WTC11 (cell line): ENCODE measurements around the gene HIBADH. TPM values are rescaled to one million over a fixed set of nuclear protein-coding genes. Genes with fewer than 3 reads are reported as not detected.

Experiments used
- ATAC-seq: fragments of 200-7000 bp; cut with Tn5 transposase; 2 replicates; pipeline ENCODE4 v1.10.0; 2021; ENCODE audit warnings: mild to moderate bottlenecking, moderate library complexity
- CTCF ChIA-PET: fragments of 300-600 bp; sonication (Branson Sonifier 250); formaldehyde crosslinking; loops from one replicate; lab custom pipeline; 2021; ENCODE audit warnings: antibody characterized with exemption; lab: Charles Lee
- POLR2A ChIA-PET: fragments of 350-600 bp; sonication (Branson Sonifier 250); formaldehyde crosslinking; loops from one replicate; lab custom pipeline; 2021; ENCODE audit warnings: antibody characterized with exemption; lab: Charles Lee
- DNase-seq: peaks from one replicate; pipeline ENCODE4 v3.0.0; 2021; ENCODE audit warnings: low spot score
- H3K27ac Mint-ChIP-seq: 2 replicates; pipeline ENCODE4 v1.8.0; 2021; ENCODE audit warnings: mixed read lengths
- H3K27me3 Mint-ChIP-seq: 2 replicates; pipeline ENCODE4 v1.8.0; 2021; ENCODE audit warnings: low read depth, mild to moderate bottlenecking, moderate library complexity, mixed read lengths
- H3K36me3 Mint-ChIP-seq: 2 replicates; pipeline ENCODE4 v1.8.0; 2021; ENCODE audit warnings: mixed read lengths
- H3K4me1 Mint-ChIP-seq: 2 replicates; pipeline ENCODE4 v1.8.0; 2022; ENCODE audit warnings: mixed read lengths
- H3K4me3 Mint-ChIP-seq: 2 replicates; pipeline ENCODE4 v1.8.0; 2021; ENCODE audit warnings: mild to moderate bottlenecking, moderate library complexity, mixed read lengths
- H3K9me3 Mint-ChIP-seq: 2 replicates; pipeline ENCODE4 v1.8.0; 2021; ENCODE audit warnings: mixed read lengths
- CREB1 ChIP-seq: sonication (generic); formaldehyde crosslinking; IDR thresholded peaks from 2 replicates; pipeline ENCODE4 v1.8.0; 2023; ENCODE audit warnings: mild to moderate bottlenecking, missing genetic modification reagents
- FOXP1 ChIP-seq: sonication (generic); formaldehyde crosslinking; IDR thresholded peaks from 2 replicates; pipeline ENCODE4 v1.8.0; 2022; ENCODE audit warnings: missing genetic modification reagents, mild to moderate bottlenecking, moderate library complexity, borderline replicate concordance
- IRF2 ChIP-seq: sonication (generic); formaldehyde crosslinking; IDR thresholded peaks from 2 replicates; pipeline ENCODE4 v1.8.0; 2022; ENCODE audit warnings: low read depth, missing genetic modification reagents, borderline replicate concordance
- NFE2L1 ChIP-seq: sonication (generic); formaldehyde crosslinking; IDR thresholded peaks from 2 replicates; pipeline ENCODE4 v1.8.1; 2023; ENCODE audit warnings: missing genetic modification reagents
- OVOL2 ChIP-seq: fragments of 250-450 bp; sonication (Bioruptor Pico); IDR thresholded peaks from 2 replicates; pipeline ENCODE4 v1.9.0; 2021; ENCODE audit warnings: mild to moderate bottlenecking, borderline replicate concordance
- ZBTB21 ChIP-seq: sonication (generic); formaldehyde crosslinking; IDR thresholded peaks from 2 replicates; pipeline ENCODE4 v1.8.1; 2023; ENCODE audit warnings: mild to moderate bottlenecking, missing genetic modification reagents, borderline replicate concordance
- ZNF219 ChIP-seq: sonication (generic); formaldehyde crosslinking; IDR thresholded peaks from 2 replicates; pipeline ENCODE4 v1.8.0; 2023; ENCODE audit warnings: missing genetic modification reagents, mild to moderate bottlenecking, borderline replicate concordance
- total RNA-seq: library from RNA; stranded (reverse); gene quantifications from 3 replicates; pipeline ENCODE4 v1.2.3, GENCODE V29; 2021
- TF ChIP-seq, protein P1 (sequence below): sonication (generic); formaldehyde crosslinking; IDR thresholded peaks from 2 replicates; pipeline ENCODE4 v1.8.1; 2022; ENCODE audit warnings: missing genetic modification reagents, borderline replicate concordance
- TF ChIP-seq, protein P2 (sequence below): sonication (generic); formaldehyde crosslinking; IDR thresholded peaks from 2 replicates; pipeline ENCODE4 v1.8.0; 2022; ENCODE audit warnings: mild to moderate bottlenecking, missing genetic modification reagents
- TF ChIP-seq, protein P3 (sequence below): sonication (generic); formaldehyde crosslinking; IDR thresholded peaks from 2 replicates; pipeline ENCODE4 v1.8.1; 2022; ENCODE audit warnings: low read depth, missing genetic modification reagents, borderline replicate concordance
- TF ChIP-seq, protein P4 (sequence below): sonication (generic); formaldehyde crosslinking; IDR thresholded peaks from 2 replicates; pipeline ENCODE4 v1.8.1; 2023; ENCODE audit warnings: mild to moderate bottlenecking, missing genetic modification reagents
- TF ChIP-seq, protein P5 (sequence below): sonication (generic); formaldehyde crosslinking; IDR thresholded peaks from 2 replicates; pipeline ENCODE4 v1.8.1; 2023; ENCODE audit warnings: mild to moderate bottlenecking, missing genetic modification reagents, moderate library complexity
- TF ChIP-seq, protein P6 (sequence below): fragments of 250-450 bp; sonication (Bioruptor Pico); IDR thresholded peaks from 2 replicates; pipeline ENCODE4 v1.9.0; 2021; ENCODE audit warnings: moderate library complexity, mild to moderate bottlenecking, inconsistent platforms, borderline replicate concordance

HIBADH gene
- total RNA-seq, 1 experiment from 2014 or later, result 27.9 TPM

DNA sequence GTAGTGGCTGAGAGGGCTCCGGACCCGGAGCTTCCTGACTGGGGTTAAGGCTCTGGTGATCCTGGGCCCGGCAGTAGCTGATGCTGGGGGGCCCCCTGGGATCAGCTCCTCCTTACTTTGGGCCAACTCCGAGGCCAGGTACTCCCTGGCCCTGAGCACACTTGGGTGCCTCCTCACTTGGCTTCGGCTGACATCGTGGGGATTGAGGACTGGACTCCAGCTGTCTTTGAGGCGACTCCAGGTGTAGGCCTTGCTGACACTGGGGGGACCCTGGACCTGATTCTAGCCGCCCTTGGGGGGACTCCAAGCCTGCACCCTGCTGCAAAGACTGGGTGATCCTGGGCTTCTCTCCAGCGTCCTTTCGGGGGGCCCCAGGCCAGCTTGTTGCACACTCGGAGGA lies 170.5 kb downstream of the HIBADH start (continued):
- TF ChIP-seq, protein P1, sequence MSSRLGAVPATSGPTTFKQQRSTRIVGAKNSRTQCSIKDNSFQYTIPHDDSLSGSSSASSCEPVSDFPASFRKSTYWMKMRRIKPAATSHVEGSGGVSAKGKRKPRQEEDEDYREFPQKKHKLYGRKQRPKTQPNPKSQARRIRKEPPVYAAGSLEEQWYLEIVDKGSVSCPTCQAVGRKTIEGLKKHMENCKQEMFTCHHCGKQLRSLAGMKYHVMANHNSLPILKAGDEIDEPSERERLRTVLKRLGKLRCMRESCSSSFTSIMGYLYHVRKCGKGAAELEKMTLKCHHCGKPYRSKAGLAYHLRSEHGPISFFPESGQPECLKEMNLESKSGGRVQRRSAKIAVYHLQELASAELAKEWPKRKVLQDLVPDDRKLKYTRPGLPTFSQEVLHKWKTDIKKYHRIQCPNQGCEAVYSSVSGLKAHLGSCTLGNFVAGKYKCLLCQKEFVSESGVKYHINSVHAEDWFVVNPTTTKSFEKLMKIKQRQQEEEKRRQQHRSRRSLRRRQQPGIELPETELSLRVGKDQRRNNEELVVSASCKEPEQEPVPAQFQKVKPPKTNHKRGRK, result no peak
- TF ChIP-seq, protein P2, sequence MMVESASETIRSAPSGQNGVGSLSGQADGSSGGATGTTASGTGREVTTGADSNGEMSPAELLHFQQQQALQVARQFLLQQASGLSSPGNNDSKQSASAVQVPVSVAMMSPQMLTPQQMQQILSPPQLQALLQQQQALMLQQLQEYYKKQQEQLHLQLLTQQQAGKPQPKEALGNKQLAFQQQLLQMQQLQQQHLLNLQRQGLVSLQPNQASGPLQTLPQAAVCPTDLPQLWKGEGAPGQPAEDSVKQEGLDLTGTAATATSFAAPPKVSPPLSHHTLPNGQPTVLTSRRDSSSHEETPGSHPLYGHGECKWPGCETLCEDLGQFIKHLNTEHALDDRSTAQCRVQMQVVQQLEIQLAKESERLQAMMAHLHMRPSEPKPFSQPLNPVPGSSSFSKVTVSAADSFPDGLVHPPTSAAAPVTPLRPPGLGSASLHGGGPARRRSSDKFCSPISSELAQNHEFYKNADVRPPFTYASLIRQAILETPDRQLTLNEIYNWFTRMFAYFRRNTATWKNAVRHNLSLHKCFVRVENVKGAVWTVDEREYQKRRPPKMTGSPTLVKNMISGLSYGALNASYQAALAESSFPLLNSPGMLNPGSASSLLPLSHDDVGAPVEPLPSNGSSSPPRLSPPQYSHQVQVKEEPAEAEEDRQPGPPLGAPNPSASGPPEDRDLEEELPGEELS (CRISPR knock-in tag), result no peak
- TF ChIP-seq NFE2L1 (CRISPR knock-in tag) (no peak), FOXP1 (CRISPR knock-in tag) (no peak), IRF2 (no peak)
- TF ChIP-seq, protein P3, sequence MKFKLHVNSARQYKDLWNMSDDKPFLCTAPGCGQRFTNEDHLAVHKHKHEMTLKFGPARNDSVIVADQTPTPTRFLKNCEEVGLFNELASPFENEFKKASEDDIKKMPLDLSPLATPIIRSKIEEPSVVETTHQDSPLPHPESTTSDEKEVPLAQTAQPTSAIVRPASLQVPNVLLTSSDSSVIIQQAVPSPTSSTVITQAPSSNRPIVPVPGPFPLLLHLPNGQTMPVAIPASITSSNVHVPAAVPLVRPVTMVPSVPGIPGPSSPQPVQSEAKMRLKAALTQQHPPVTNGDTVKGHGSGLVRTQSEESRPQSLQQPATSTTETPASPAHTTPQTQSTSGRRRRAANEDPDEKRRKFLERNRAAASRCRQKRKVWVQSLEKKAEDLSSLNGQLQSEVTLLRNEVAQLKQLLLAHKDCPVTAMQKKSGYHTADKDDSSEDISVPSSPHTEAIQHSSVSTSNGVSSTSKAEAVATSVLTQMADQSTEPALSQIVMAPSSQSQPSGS, result no peak
- TF ChIP-seq, protein P4, sequence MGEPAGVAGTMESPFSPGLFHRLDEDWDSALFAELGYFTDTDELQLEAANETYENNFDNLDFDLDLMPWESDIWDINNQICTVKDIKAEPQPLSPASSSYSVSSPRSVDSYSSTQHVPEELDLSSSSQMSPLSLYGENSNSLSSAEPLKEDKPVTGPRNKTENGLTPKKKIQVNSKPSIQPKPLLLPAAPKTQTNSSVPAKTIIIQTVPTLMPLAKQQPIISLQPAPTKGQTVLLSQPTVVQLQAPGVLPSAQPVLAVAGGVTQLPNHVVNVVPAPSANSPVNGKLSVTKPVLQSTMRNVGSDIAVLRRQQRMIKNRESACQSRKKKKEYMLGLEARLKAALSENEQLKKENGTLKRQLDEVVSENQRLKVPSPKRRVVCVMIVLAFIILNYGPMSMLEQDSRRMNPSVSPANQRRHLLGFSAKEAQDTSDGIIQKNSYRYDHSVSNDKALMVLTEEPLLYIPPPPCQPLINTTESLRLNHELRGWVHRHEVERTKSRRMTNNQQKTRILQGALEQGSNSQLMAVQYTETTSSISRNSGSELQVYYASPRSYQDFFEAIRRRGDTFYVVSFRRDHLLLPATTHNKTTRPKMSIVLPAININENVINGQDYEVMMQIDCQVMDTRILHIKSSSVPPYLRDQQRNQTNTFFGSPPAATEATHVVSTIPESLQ (CRISPR knock-in tag), result no peak
- TF ChIP-seq, protein P5, sequence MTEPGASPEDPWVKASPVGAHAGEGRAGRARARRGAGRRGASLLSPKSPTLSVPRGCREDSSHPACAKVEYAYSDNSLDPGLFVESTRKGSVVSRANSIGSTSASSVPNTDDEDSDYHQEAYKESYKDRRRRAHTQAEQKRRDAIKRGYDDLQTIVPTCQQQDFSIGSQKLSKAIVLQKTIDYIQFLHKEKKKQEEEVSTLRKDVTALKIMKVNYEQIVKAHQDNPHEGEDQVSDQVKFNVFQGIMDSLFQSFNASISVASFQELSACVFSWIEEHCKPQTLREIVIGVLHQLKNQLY (CRISPR knock-in tag), result no peak

DNA sequence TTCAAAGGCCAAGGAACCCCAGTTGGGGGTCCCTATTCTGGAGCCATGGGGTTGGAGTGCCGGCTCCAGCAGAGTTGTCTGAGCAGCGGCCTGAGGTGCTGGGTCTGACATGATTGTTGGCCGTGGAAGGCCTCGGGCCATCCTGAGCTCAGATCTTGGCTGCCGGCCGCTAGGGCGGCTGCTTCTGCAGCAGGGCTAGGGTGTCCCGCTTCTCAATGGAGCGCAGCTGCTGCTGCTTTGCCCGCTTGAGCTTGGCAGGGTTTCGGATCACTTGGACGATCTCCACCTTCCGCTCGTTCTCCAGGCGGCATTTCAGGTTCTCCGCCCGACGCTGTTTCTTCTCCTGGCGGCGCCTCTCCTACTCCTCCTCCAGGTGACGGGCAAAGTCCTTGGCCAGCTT lies 171.1 kb downstream of the HIBADH start:
- H3K27me3 Mint-ChIP-seq, result peaks cover 14% of the 10 kb centered on the region
- no peak overlapping the region for H3K27ac Mint-ChIP-seq
- ChIA-PET CTCF (no interaction called here), POLR2A (no interaction called here)
- H3K4me3 Mint-ChIP-seq, result no peak overlapping the region
- DNase-seq (no peak), ATAC-seq (peak; percentile 34; the same call in 1 of the 2 replicates)
- no peaks in the 10 kb centered on the region for H3K36me3 Mint-ChIP-seq
- H3K4me1 Mint-ChIP-seq, result no peaks in the 10 kb centered on the region
- H3K9me3 Mint-ChIP-seq, result no peaks in the 10 kb centered on the region
- no peak for TF ChIP-seq OVOL2 (CRISPR knock-in tag)
- TF ChIP-seq CREB1 (CRISPR knock-in tag), result no peak

DNA sequence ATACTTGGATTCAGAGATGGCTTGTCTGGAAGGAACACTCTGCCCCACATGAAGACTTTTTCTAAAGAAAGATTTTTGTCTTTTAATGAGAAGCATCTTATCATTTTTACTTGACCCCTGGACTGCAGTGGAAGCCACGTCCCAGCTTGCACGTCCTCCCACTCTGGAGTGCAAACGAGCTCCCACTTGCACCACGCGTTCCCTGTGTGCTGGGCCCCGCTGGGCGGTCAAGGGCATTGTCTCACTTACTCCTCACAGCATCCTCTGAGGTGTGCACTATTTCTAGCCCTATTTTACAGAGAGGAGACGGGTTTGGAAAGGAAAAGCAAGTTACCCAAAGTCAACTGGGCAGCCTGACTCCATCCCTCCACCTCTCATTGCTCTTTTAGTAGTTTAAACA lies 175.2 kb downstream of the HIBADH start:
- ATAC-seq (no peak), DNase-seq (no peak)
- POLR2A ChIA-PET, result no interaction called here
- no peaks in the 10 kb centered on the region for H3K9me3 Mint-ChIP-seq
- no peak overlapping the region for H3K4me3 Mint-ChIP-seq
- H3K27ac Mint-ChIP-seq, result no peak overlapping the region
- H3K27me3 Mint-ChIP-seq, result peaks cover 12% of the 10 kb centered on the region
- no peaks in the 10 kb centered on the region for H3K4me1 Mint-ChIP-seq
- CTCF ChIA-PET, result no interaction called here
- no peak for TF ChIP-seq ZBTB21 (CRISPR knock-in tag)
- TF ChIP-seq, protein P6, sequence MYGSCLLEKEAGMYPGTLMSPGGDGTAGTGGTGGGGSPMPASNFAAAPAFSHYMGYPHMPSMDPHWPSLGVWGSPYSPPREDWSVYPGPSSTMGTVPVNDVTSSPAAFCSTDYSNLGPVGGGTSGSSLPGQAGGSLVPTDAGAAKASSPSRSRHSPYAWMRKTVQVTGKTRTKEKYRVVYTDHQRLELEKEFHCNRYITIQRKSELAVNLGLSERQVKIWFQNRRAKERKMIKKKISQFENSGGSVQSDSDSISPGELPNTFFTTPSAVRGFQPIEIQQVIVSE, result no peak
- TF ChIP-seq ZNF219 (CRISPR knock-in tag), result no peak
- H3K36me3 Mint-ChIP-seq, result no peaks in the 10 kb centered on the region
